ENCODE measurements around the gene SLC35E2B.

SLC35E2B gene

DNA sequence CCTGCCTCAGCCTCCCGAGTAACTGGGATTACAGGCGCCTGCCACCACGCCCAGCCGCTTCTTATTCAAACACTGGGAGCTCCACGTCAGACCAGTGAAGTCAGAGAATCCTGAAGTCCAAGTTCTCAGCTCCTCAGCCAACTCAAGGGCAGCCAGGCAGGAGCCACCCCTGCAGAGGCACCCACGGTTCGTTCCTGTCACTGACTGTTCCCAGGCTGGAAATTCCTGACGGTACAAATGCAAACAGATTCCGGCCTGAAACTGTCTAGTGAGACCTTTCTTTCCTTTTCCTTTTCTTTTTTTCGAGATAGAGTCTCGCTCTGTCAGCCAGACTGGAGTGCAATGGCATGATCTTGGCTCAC, 11.7 kb downstream of the SLC35E2B start:
- no peak for TF ChIP-seq FOXP2 (optimal IDR thresholded peaks at IDR 0.05; ENCODE audit: borderline replicate concordance, extremely low read depth, extremely low read length, insufficient read depth)
- no peak for TF ChIP-seq TAF1 (IDR thresholded peaks at IDR 0.05; ENCODE audit: borderline replicate concordance, insufficient read depth, low read length)
- no peak for TF ChIP-seq POLR2AphosphoS5 (IDR thresholded peaks at IDR 0.05; ENCODE audit: low read depth, low read length)
- TF ChIP-seq SIN3A (IDR thresholded peaks at IDR 0.05; ENCODE audit: borderline replicate concordance, insufficient read depth, low read length), result no peak
- TF ChIP-seq, protein P1, sequence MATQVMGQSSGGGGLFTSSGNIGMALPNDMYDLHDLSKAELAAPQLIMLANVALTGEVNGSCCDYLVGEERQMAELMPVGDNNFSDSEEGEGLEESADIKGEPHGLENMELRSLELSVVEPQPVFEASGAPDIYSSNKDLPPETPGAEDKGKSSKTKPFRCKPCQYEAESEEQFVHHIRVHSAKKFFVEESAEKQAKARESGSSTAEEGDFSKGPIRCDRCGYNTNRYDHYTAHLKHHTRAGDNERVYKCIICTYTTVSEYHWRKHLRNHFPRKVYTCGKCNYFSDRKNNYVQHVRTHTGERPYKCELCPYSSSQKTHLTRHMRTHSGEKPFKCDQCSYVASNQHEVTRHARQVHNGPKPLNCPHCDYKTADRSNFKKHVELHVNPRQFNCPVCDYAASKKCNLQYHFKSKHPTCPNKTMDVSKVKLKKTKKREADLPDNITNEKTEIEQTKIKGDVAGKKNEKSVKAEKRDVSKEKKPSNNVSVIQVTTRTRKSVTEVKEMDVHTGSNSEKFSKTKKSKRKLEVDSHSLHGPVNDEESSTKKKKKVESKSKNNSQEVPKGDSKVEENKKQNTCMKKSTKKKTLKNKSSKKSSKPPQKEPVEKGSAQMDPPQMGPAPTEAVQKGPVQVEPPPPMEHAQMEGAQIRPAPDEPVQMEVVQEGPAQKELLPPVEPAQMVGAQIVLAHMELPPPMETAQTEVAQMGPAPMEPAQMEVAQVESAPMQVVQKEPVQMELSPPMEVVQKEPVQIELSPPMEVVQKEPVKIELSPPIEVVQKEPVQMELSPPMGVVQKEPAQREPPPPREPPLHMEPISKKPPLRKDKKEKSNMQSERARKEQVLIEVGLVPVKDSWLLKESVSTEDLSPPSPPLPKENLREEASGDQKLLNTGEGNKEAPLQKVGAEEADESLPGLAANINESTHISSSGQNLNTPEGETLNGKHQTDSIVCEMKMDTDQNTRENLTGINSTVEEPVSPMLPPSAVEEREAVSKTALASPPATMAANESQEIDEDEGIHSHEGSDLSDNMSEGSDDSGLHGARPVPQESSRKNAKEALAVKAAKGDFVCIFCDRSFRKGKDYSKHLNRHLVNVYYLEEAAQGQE (IDR thresholded peaks at IDR 0.05; ENCODE audit: insufficient read depth in 1 of 2, low read depth in 2 of 2, low read length in 2 of 2), result no peak

DNA sequence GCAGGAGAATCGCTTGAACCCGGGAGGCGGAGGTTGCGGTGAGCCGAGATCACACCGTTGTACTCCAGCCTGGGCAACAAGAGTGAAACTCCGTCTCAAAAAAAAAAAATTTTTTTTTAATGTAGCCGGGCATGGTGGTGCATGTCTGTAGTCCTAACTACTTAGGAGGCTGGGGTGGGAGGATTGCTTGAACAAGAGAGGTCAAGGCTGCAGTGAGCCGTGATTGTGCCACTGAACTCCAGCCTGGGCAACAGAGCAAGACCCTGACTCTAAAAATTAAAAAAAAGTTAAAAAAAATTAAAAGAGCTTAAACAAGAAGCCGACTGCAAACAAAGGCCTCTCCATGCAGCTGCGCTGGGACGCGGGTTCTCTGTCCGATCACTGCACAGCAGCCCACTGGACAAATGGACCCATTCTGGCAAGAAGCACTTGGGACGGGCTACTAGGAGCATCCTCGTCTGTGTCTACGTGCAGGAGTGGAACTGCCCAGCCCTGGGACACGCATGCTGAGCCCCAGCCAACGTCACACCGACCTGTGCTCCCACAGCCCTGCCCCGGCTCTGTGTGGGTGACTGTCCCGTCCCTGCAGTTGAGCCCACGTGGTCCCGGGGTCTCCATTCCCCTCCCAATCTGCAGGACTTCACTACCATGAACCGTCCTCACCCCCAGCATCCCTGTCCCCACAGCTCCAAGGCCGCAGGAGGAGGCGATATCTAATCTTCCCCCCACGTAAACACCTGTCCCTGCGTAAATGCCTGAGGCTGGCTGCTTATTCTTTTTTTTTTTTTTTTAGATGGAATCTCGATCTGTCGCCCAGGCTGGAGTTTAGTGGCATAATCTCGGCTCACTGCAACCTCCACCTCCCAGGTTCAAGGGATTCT, 12.3 kb downstream of the SLC35E2B start:
- TF ChIP-seq, protein P1 (IDR thresholded peaks at IDR 0.05; ENCODE audit: insufficient read depth in 1 of 2, low read depth in 2 of 2, low read length in 2 of 2), result no peak
- TF ChIP-seq FOXP2 (optimal IDR thresholded peaks at IDR 0.05; ENCODE audit: borderline replicate concordance, extremely low read depth, extremely low read length, insufficient read depth) (no peak), SIN3A (IDR thresholded peaks at IDR 0.05; ENCODE audit: borderline replicate concordance, insufficient read depth, low read length) (no peak), POLR2AphosphoS5 (IDR thresholded peaks at IDR 0.05; ENCODE audit: low read depth, low read length) (no peak), TAF1 (IDR thresholded peaks at IDR 0.05; ENCODE audit: borderline replicate concordance, insufficient read depth, low read length) (no peak)

DNA sequence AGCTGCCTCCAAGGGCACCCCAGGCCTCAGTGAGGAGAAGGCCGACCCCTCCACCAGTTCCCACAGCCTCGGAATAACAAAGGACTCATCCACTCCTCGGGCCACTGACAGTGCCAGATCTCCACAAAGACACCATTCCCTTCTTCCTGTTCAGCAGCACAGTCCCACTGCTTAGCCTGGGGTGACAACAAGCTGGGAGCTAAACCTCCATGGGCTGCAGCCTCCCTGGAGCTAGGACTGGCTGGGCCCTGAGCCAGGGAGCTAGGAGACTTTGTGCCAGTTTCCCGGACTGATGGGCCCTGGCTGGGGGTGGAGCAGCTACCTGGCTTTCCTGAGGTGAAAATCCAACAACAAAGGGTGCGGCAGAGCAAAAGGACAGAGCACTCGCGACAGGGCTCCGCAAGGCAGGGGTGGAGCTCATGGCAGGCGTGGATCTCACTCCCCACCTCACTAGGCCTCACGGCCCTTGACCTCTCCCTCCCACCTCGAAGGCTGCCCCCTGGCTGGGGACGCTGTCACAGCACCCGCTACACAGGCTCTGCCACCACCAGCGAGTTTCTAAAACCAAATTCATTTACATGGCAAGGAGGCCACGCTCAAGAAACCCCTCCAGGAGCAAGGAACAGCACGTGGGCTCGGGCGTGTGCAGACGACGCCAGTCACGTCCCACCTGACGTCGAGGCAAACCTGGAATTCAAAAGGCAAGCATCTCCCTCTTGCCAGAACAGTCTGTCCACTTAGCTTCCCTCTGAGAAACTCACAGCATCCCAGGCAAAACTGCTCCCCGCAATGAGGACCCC, 13.8 kb downstream of the SLC35E2B start:
- TF ChIP-seq, protein P1 (IDR thresholded peaks at IDR 0.05; ENCODE audit: insufficient read depth in 1 of 2, low read depth in 2 of 2, low read length in 2 of 2), result no peak
- TF ChIP-seq TAF1 (IDR thresholded peaks at IDR 0.05; ENCODE audit: borderline replicate concordance, insufficient read depth, low read length) (no peak), POLR2AphosphoS5 (IDR thresholded peaks at IDR 0.05; ENCODE audit: low read depth, low read length) (no peak), FOXP2 (optimal IDR thresholded peaks at IDR 0.05; ENCODE audit: borderline replicate concordance, extremely low read depth, extremely low read length, insufficient read depth) (no peak), SIN3A (IDR thresholded peaks at IDR 0.05; ENCODE audit: borderline replicate concordance, insufficient read depth, low read length) (no peak)

DNA sequence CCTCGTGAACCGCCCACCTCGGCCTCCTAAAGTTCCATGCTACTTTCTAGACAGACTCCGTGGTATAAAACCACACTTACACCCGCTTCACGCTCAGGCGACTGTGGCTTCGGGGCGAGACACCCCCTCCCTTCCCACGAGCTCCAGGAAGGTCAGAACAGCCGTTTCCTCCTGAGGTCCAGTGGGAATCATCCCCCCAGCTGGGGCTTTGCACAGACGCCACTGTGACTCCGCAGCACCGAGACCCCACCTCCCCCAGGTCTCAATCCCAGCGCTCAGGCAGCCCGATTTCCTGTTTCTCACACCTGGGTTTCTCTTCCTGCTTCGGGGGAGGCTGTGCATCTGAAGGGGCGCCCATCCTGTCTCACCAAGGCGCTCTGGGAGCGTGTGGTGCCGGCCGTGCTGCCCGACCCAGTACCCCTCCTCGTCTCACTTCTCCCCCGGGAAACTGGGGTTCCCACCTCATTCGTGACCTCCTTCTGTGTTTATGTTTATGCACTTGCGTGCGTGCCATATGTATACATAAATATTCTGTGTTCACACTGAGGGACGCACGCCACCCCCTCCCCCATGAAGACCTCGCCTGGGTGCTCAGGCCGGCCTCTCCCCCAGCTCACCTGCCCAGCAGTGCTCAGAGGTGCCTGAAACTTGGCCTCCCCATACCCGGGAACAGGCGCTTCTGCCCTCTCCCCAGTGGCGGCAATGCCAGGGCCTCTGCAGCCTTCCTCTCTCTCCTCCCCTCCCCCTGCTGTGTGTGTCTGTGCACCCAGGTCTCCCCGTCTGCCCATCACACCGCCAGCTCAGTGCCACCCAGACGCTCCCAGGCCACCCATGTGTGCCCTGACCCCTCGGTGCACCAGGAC, 14.6 kb downstream of the SLC35E2B start:
- TF ChIP-seq FOXP2 (optimal IDR thresholded peaks at IDR 0.05; ENCODE audit: borderline replicate concordance, extremely low read depth, extremely low read length, insufficient read depth) (no peak), POLR2AphosphoS5 (IDR thresholded peaks at IDR 0.05; ENCODE audit: low read depth, low read length) (no peak), SIN3A (IDR thresholded peaks at IDR 0.05; ENCODE audit: borderline replicate concordance, insufficient read depth, low read length) (no peak), TAF1 (IDR thresholded peaks at IDR 0.05; ENCODE audit: borderline replicate concordance, insufficient read depth, low read length) (no peak)
- TF ChIP-seq, protein P1 (IDR thresholded peaks at IDR 0.05; ENCODE audit: insufficient read depth in 1 of 2, low read depth in 2 of 2, low read length in 2 of 2), result no peak
